PFSK-1 (cell line): ENCODE results near the gene CHM.

Experiments
- FOXP2 ChIP-seq: optimal IDR thresholded peaks from 2 replicates; pipeline ENCODE3; 2011; ENCODE audit warnings: borderline replicate concordance, control low read depth, inconsistent platforms; ENCODE audit not compliant: insufficient read depth; ENCODE audit errors: extremely low read length, extremely low read depth
- POLR2AphosphoS5 ChIP-seq: IDR thresholded peaks from 2 replicates; pipeline ENCODE4 v1.6.1; 2012; ENCODE audit warnings: low read depth, mild to moderate bottlenecking, control low read depth, low read length, moderate library complexity
- REST ChIP-seq, 2 experiments: IDR thresholded peaks; 2 replicates each; pipeline versions ENCODE4 v1.6.1 to v1.8.0; 2011 to 2012; ENCODE audit warnings: low read depth in 2 of 2, low read length in 2 of 2, control low read depth in 1 of 2, inconsistent platforms in 1 of 2, mild to moderate bottlenecking in 1 of 2, moderate library complexity in 1 of 2; ENCODE audit not compliant: insufficient read depth in 1 of 2
- SIN3A ChIP-seq: IDR thresholded peaks from 2 replicates; pipeline ENCODE4 v1.6.1; 2012; ENCODE audit warnings: mild to moderate bottlenecking, low read length, moderate library complexity, borderline replicate concordance; ENCODE audit not compliant: insufficient read depth
- TAF1 ChIP-seq: IDR thresholded peaks from 2 replicates; pipeline ENCODE4 v1.6.1; 2012; ENCODE audit warnings: low read length, control low read depth, borderline replicate concordance; ENCODE audit not compliant: insufficient read depth

Gene CHM

GRCh38 chrX:86047936-86048280, 550 bp upstream of the CHM start:
- TF ChIP-seq TAF1 = no peak
- no peak for TF ChIP-seq POLR2AphosphoS5
- no peak for TF ChIP-seq REST (IDR thresholded peaks at IDR 0.05; ENCODE audit: insufficient read depth in 1 of 2, low read depth in 2 of 2, low read length in 2 of 2)
- TF ChIP-seq FOXP2 = no peak
- no peak for TF ChIP-seq SIN3A

- TF ChIP-seq TAF1 = no peak
- no peak for TF ChIP-seq SIN3A
- no peak for TF ChIP-seq REST (IDR thresholded peaks at IDR 0.05; ENCODE audit: insufficient read depth in 1 of 2, low read depth in 2 of 2, low read length in 2 of 2)
- no peak for TF ChIP-seq FOXP2
- no peak for TF ChIP-seq POLR2AphosphoS5
Measured at GRCh38 chrX:86044216-86044615, 3.1 kb downstream of the CHM start.

DNA sequence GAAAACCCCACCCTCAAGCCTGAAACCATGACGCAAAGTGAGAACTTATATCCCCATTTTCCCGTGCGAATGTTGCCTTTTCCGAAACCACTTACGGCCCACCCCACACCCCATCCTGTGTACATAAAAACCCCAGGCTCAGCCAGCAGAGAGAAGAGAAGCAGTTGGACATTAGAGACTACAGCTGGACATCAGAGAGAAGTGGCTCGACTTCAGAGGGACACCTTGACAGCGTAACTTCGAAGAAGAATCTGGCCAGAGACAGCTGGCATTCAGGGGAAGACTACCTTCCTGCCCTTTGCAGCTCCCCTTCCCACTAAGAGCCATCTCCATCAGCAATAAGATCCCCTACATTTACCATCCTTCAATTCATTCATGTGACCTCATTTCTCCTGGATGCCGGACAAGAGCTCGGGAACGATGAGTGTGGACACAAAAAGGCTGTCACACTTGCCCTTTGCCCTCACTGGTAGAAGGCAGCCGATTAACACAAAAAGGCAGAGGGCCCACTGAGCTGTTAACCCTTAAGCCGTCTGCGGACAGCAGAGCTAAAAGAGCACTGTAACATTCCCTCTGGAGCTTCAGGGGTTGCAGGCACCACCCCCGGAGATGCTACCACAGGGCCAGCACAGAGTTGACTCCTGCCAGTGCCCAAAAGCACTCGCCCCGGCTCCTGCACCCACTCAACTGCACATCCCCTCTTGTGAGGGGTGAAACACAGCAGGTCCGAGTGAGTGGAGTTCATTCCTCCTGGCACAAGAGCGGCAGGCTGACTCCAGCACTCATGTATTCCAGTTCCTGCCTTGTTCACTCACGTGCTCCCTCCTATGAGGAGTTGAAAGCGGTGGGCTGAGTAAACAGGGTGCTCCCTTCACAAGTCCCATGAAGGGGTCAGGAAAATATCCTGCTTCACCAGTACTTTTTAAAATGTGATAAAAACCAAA, 7.5 kb downstream of the CHM start:
- TF ChIP-seq SIN3A (no peak), POLR2AphosphoS5 (no peak), REST (IDR thresholded peaks at IDR 0.05; ENCODE audit: insufficient read depth in 1 of 2, low read depth in 2 of 2, low read length in 2 of 2) (no peak), FOXP2 (no peak), TAF1 (no peak)

DNA sequence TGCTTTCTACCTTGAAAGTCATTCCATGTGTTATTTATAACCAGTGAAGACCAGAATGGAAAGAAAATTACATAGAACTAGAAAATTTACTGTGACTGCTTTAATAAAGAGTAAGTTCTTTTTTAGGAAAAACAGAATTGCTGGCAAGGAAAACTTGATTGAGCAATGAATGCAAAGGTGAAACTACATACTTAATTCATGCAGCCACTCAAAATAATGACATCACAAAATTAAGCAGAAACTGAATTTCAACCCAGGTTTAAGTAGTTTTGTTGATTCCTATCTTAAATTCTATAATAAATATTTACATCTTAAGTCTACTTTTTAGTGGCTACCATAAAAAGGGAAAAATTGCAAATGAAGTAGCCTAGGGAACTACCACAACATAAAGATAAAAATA, 14.0 kb downstream of the CHM start:
- TF ChIP-seq TAF1 (no peak), POLR2AphosphoS5 (no peak), FOXP2 (no peak), REST (IDR thresholded peaks at IDR 0.05; ENCODE audit: insufficient read depth in 1 of 2, low read depth in 2 of 2, low read length in 2 of 2) (no peak), SIN3A (no peak)
